ENCODE measurements around the gene ERG.

GRCh38 chr21:38386967-38387366 is 111.3 kb downstream of the ERG start:
- TF ChIP-seq CTCF (conservative IDR thresholded peaks at IDR 0.05; ENCODE audit: low read length) (no peak), EZH2phosphoT487 (IDR thresholded peaks at IDR 0.05; ENCODE audit: borderline replicate concordance, low read depth, low read length) (no peak)

Data from OCI-LY7 (cell line).